ENCODE results near the gene TWNK. TPM values are rescaled to one million over a fixed set of nuclear protein-coding genes. Genes with fewer than 3 reads are reported as not detected.

TWNK gene
- total and polyA plus RNA-seq, 11 donors: 4.7 to 9.5 (median 5.8) TPM

- Histone ChIP-seq H3K4me3 (no peak overlapping the region), H3K4me1 (no peaks in the 10 kb centered on the region), H3K27me3 (no peaks in the 10 kb centered on the region), H3K27ac (no peak overlapping the region), H3K36me3 (peaks cover 0 to 94% (median 87%) of the 10 kb centered on the region in 9 donors), H3K9me3 (no peaks in the 10 kb centered on the region)
- ATAC-seq (no peak), DNase-seq (no peak)
- TF ChIP-seq CTCF (IDR thresholded peaks at IDR 0.05) (no peak), POLR2A (IDR thresholded peaks at IDR 0.05) (no peak)
- intact Hi-C loops (cut with DNase I): no loop called here
- 84 to 88% (median 85%) methylated on average over 4 of the region's 4 CpGs for WGBS, 4 donors
Measured at GRCh38 chr10:100962351-100963080, 24.8 kb upstream of the TWNK start.

GRCh38 chr10:100963826-100964225 is 23.5 kb upstream of the TWNK start:
- Histone ChIP-seq H3K27me3 (no peaks in the 10 kb centered on the region), H3K9me3 (no peaks in the 10 kb centered on the region), H3K4me3 (no peak overlapping the region), H3K36me3 (peaks cover 0 to 81% (median 74%) of the 10 kb centered on the region in 9 donors), H3K27ac (no peak overlapping the region), H3K4me1 (peaks cover 0 to 8% (median 4%) of the 10 kb centered on the region in 12 donors)
- 87 to 100% (median 93%) methylated on average over 1 of the region's 1 CpG for WGBS, 4 donors
- no peak for ATAC-seq
- no peak for DNase-seq
- intact Hi-C loops (cut with DNase I): no loop called here
- no peak for TF ChIP-seq POLR2A (IDR thresholded peaks at IDR 0.05)
- TF ChIP-seq CTCF (IDR thresholded peaks at IDR 0.05): no peak

GRCh38 chr10:100965820-100966219 is 21.5 kb upstream of the TWNK start:
- intact Hi-C loops (cut with DNase I): no loop called here
- no peak overlapping the region for H3K4me3 ChIP-seq
- no peak for DNase-seq
- TF ChIP-seq POLR2A (IDR thresholded peaks at IDR 0.05) (no peak), CTCF (IDR thresholded peaks at IDR 0.05) (no peak)
- H3K4me1 ChIP-seq: peaks cover 0 to 17% (median 14%) of the 10 kb centered on the region in 12 donors
- H3K36me3 ChIP-seq: peaks cover 0 to 61% (median 54%) of the 10 kb centered on the region in 9 donors
- H3K27me3 ChIP-seq: peaks cover 0 to 5% (median 0%) of the 10 kb centered on the region in 9 donors
- no peaks in the 10 kb centered on the region for H3K9me3 ChIP-seq
- no peak overlapping the region for H3K27ac ChIP-seq
- WGBS, 4 donors: 53 to 68% (median 59%) methylated on average over 5 of the region's 5 CpGs
- no peak for ATAC-seq

GRCh38 chr10:100966887-100967286 is 20.5 kb upstream of the TWNK start:
- H3K27ac ChIP-seq: no peak overlapping the region
- H3K36me3 ChIP-seq: peaks cover 0 to 50% (median 44%) of the 10 kb centered on the region in 9 donors
- H3K27me3 ChIP-seq: peaks cover 0 to 5% (median 0%) of the 10 kb centered on the region in 9 donors
- H3K9me3 ChIP-seq: no peaks in the 10 kb centered on the region
- TF ChIP-seq CTCF (IDR thresholded peaks at IDR 0.05) (no peak), POLR2A (IDR thresholded peaks at IDR 0.05) (no peak)
- DNase-seq (no peak), ATAC-seq (no peak)
- H3K4me1 ChIP-seq: peaks cover 0 to 17% (median 14%) of the 10 kb centered on the region in 12 donors
- intact Hi-C loops (cut with DNase I): no loop called here
- H3K4me3 ChIP-seq: no peak overlapping the region
- 69 to 75% (median 73%) methylated on average over 2 of the region's 2 CpGs for WGBS, 4 donors

Measured in heart left ventricle (tissue), 16 donors.